Thyroid gland (tissue), 4 donors: ENCODE data around the gene MEX3A. TPM values are rescaled to one million over a fixed set of nuclear protein-coding genes. Genes with fewer than 3 reads are reported as not detected.
A peak's percentile ranks its signal among the peaks of the same experiment; 100 is the strongest.

ENCODE experiments used
- DNase-seq, 2 donors: peaks; one replicate each; pipeline ENCODE4 v3.0.0-alpha.2; 2019
- H3K27ac ChIP-seq, 3 donors: fragments of 200-600 bp; sonication (generic); 1 replicate in 2 of 3; 2 replicates in 1 of 3; pipeline ENCODE4 v1.5.1; 2016 to 2019; ENCODE audit warnings: mild to moderate bottlenecking in 1 of 3, moderate library complexity in 1 of 3
- H3K27me3 ChIP-seq: fragments of 200-600 bp; sonication (generic); one replicate; pipeline ENCODE4 v1.5.1; 2019
- H3K36me3 ChIP-seq, 2 donors: fragments of 200-600 bp; sonication (generic); one replicate each; pipeline ENCODE4 v1.5.1; 2016 to 2019
- H3K4me1 ChIP-seq, 2 donors: fragments of 200-600 bp; sonication (generic); one replicate each; pipeline ENCODE4 v1.5.1; 2017 to 2019
- H3K4me3 ChIP-seq, 3 donors: fragments of 200-600 bp; sonication (generic); replicated peaks in 1 of 3; 1 replicate in 2 of 3; 2 replicates in 1 of 3; pipeline ENCODE4 v1.5.1; 2016; ENCODE audit warnings: mild to moderate bottlenecking in 1 of 3
- H3K9me3 ChIP-seq: fragments of 200-600 bp; sonication (generic); one replicate; pipeline ENCODE4 v1.5.1; 2017
- CTCF ChIP-seq, 6 experiments: fragments of 200-600 bp in 3 of 6; fragments of 450-650 bp in 3 of 6; sonication (generic) in 3 of 6; IDR thresholded peaks; one replicate each; pipeline ENCODE4 v1.5.1; 2016 to 2019; ENCODE audit warnings: antibody characterized with exemption in 6 of 6, mild to moderate bottlenecking in 2 of 6, inconsistent platforms in 1 of 6, moderate library complexity in 1 of 6
- POLR2A ChIP-seq, 2 donors: fragments of 450-650 bp; IDR thresholded peaks; one replicate each; pipeline ENCODE4 v1.6.1; 2017; ENCODE audit warnings: antibody characterized with exemption in 2 of 2, mild to moderate bottlenecking in 2 of 2, moderate library complexity in 1 of 2
- WGBS, 2 donors: methylation state at CpG; one replicate each; pipeline ENCODE4 v1.1.5; 2017; 5-methylcytosine and 5-hydroxymethylcytosine counted together
- intact Hi-C: fragments of 100-400 bp; cut with DNase I; formaldehyde crosslinking; loops from one replicate; pipeline ENCODE4 v1.15.1; 2023
- total RNA-seq, 4 donors: library from RNA; depleted of rRNA; stranded (reverse); fragments of >200 nt; gene quantifications; one replicate each; pipeline ENCODE4 v1.2.3, GENCODE V29; 2016

The MEX3A gene
- total RNA-seq, 4 donors from 2014 or later = 0.17 to 1.8 (median 0.33) TPM

GRCh38 chr1:156060937-156061636 lies 21.2 kb downstream of the MEX3A start, which contains the start of gene RAB25:
RAB25 (plus strand) TSS chr1:156061160; CDS start chr1:156061401, 241 bp downstream.
- DNase-seq = peak; percentile 89 to 90
- 17 to 25% methylated on average over 11 of the region's 11 CpGs for WGBS, 2 donors
- H3K27ac ChIP-seq = peak within 1 kb of the TSS; percentile 44 to 63 (median 53)

GRCh38 chr1:156056326-156056849 lies 25.9 kb downstream of the MEX3A start:
- TF ChIP-seq CTCF (IDR thresholded peaks at IDR 0.05) (no peak), POLR2A (IDR thresholded peaks at IDR 0.05) (no peak)
- H3K36me3 ChIP-seq = no peaks in the 10 kb centered on the region
- H3K4me1 ChIP-seq = peaks cover 8 to 9% of the 10 kb centered on the region in 2 donors
- DNase-seq = no peak
- WGBS, 2 donors = 92 to 97% methylated on average over 1 of the region's 1 CpG
- no peak overlapping the region for H3K4me3 ChIP-seq
- no peaks in the 10 kb centered on the region for H3K9me3 ChIP-seq
- intact Hi-C loops = loop anchor here (10.0 kb wide), 1 partner anchor 122 kb away; the partner anchor contains the start of gene KHDC4
- H3K27me3 ChIP-seq = no peaks in the 10 kb centered on the region
- no peak overlapping the region for H3K27ac ChIP-seq

More at GRCh38 chr1:156060937-156061636, 21.2 kb downstream of the MEX3A start, which contains the start of gene RAB25:
- Histone ChIP-seq H3K36me3 (no peaks in the 10 kb centered on the region), H3K4me1 (peaks cover 7 to 9% of the 10 kb centered on the region in 2 donors), H3K4me3 (peak within 1 kb of the TSS in 2 of 3 donors; percentile 29 to 40), H3K9me3 (no peaks in the 10 kb centered on the region), H3K27me3 (no peaks in the 10 kb centered on the region)
- intact Hi-C loops = no loop called here
- TF ChIP-seq CTCF (IDR thresholded peaks at IDR 0.05) (no peak), POLR2A (IDR thresholded peaks at IDR 0.05) (peak in 1 of 2 donors; percentile 74)

DNA sequence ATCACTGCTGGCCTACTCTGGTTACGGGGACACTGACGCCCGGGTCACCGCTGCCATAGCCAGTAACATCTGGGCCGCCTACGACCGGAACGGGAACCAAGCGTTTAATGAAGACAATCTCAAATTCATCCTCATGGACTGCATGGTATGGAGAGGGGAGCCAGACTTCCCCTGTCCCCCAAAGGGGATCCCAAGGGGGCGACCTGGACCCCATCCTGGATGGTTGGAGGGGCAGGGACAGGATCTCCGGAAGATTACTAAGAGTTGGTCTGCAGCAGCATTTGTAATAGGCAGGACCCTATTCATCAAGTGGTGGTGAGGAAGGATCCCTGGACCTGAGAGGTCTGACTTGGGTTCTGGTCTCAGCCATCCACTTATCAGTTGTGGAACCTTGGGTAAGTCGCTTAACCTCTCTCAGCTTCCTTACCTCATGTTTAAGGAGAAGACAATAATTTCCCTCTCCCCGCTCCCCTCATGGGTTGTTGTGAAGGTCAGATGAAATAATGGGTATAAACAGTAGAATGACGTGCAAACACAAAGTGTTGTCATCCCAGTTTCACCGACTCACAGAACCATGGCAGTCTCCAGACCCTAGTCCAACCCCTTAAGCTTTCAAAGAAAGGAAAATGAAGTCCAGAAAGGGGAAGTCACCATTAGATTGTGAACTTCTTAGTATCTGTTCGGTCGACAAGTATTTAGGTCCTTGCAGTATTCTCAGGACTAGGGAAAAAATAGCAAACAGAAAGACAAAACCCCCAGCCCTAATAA lies 26.8 kb downstream of the MEX3A start:
- Histone ChIP-seq H3K4me1 (peaks cover 8 to 9% of the 10 kb centered on the region in 2 donors), H3K27ac (peak overlapping the region in 2 of 3 donors; percentile 31 to 88), H3K9me3 (no peaks in the 10 kb centered on the region), H3K4me3 (peak overlapping the region; percentile 60 to 88 (median 84)), H3K36me3 (no peaks in the 10 kb centered on the region), H3K27me3 (no peaks in the 10 kb centered on the region)
- no peak for DNase-seq
- intact Hi-C loops = loop anchor here (10.0 kb wide), 1 partner anchor 121 kb away; the partner anchor contains the start of gene KHDC4
- 25 to 75% methylated on average over 7 to 17 of the region's 17 CpGs for WGBS, 2 donors
- TF ChIP-seq CTCF (IDR thresholded peaks at IDR 0.05) (no peak), POLR2A (IDR thresholded peaks at IDR 0.05) (no peak)

DNA sequence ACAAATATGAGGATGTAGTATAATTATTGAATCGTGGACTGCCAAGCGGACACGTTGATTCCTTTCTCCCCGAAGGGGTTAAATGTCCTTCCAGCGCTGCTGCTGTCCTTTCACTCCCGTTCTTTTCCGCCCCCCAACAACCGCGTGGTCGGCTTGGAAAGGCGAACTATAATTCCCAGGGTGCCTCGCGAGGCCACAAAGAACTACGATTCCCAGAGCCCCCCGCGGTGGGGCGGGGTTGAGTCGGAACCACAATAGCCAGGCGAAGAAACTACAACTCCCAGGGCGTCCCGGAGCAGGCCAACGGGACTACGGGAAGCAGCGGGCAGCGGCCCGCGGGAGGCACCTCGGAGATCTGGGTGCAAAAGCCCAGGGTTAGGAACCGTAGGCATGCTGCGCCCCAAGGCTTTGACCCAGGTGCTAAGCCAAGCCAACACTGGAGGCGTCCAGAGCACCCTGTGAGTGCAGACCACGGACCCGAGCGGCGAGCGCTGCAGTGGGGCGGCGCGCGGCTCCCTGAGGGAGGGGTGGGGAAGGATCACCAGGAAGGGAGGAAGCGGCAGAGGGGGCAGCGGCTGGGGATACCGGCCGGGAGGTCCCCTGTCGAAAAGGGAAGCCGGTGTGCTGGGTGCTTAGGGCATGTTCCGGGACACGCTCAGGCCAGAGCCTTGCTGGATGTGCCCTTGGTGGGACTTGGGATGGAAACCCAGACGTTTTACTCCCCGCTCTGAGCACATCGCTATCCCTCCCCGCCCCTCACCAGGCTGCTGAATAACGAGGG lies 27.6 kb downstream of the MEX3A start, which contains the start of gene LAMTOR2:
Gene LAMTOR2, plus strand, starts transcription at position 283 of the 781 bp plus-strand sequence. Its CDS starts 108 bp downstream, at position 391.
- H3K4me1 ChIP-seq = peaks cover 8 to 9% of the 10 kb centered on the region in 2 donors
- no peaks in the 10 kb centered on the region for H3K27me3 ChIP-seq
- peak within 1 kb of the TSS; percentile 76 to 88 (median 83) for H3K27ac ChIP-seq
- WGBS, 2 donors = 0 to 3% methylated on average over 4 to 38 of the region's 53 CpGs
- intact Hi-C loops = loop anchor here (10.0 kb wide), 1 partner anchor 120 kb away; the partner anchor contains the start of gene KHDC4
- H3K9me3 ChIP-seq = no peaks in the 10 kb centered on the region
- DNase-seq = peak; percentile 98 to 99
- peak in 1 of 2 donors; percentile 79 for TF ChIP-seq POLR2A (IDR thresholded peaks at IDR 0.05)
- TF ChIP-seq CTCF (IDR thresholded peaks at IDR 0.05) = peak in 1 of 6 experiments; percentile 7
- H3K4me3 ChIP-seq = peak within 1 kb of the TSS; percentile 60 to 88 (median 84)
- no peaks in the 10 kb centered on the region for H3K36me3 ChIP-seq
